NB4 (cell line): ENCODE results near the gene SLC2A4RG.

Experiments used
- DNase-seq: peaks from one replicate; pipeline ENCODE4 v3.0.0; 2010; ENCODE audit warnings: low read depth
- H3K4me3 ChIP-seq: one replicate; pipeline ENCODE4 v1.5.1; 2011; ENCODE audit warnings: mild to moderate bottlenecking, low read depth, low read length, moderate library complexity
- CTCF ChIP-seq: IDR thresholded peaks from one replicate; pipeline ENCODE4 v1.5.1; 2012; ENCODE audit warnings: low read depth, low read length
- MAX ChIP-seq: IDR thresholded peaks from 2 replicates; pipeline ENCODE4 v1.6.1; 2011; ENCODE audit warnings: low read depth, low read length
- MYC ChIP-seq: IDR thresholded peaks from 2 replicates; pipeline ENCODE4 v1.6.1; 2011; ENCODE audit warnings: low read depth, low read length
- POLR2A ChIP-seq: IDR thresholded peaks from 2 replicates; pipeline ENCODE4 v1.6.1; 2011; ENCODE audit warnings: mild to moderate bottlenecking; ENCODE audit not compliant: insufficient read length; ENCODE audit errors: extremely low read depth

The SLC2A4RG gene

GRCh38 chr20:63693083-63693732 lies 46.4 kb upstream of the SLC2A4RG start:
- H3K4me3 ChIP-seq, result no peak overlapping the region
- TF ChIP-seq POLR2A (no peak), MAX (no peak), CTCF (no peak), MYC (no peak)
- no peak for DNase-seq

DNA sequence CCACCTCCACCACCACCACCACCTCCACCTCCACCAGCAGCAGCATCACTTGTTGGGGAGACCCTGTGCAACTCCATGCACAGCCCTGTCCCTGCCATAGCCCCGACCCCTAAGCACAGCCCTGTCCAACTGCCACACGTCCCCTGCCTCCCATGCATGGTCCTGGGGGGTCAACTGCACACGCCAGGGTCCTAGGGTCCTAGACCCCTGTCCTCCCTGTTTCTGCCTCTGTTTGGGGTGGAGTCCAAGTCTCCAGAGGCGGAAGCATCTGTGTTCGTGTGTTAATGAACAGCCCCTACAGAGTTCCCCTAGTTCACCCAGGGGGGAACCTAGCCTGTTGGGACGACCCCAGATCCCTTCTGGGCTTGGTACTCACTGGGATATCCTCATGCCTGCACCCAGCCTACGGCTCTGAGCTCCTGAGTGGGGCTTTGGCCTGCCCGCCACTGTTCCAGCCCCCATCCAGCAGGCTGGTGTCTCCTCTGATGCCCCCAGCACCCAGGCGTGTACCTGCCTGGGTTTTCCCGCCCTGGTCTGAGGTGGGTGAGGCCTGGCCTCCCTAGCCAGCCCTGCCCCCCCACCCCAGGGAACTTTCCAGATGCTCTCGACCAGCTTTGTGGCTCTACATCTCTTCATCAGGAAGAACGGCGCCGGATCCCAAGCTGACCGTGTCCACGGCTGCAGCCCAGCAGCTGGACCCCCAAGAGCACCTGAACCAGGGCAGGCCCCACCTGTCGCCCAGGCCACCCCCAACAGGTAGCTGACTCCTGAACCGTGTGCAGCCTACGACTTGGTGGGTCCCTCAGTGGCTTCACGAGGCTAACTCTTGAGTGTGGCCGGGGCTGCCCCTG lies 45.6 kb upstream of the SLC2A4RG start:
- DNase-seq, result no peak
- H3K4me3 ChIP-seq, result no peak overlapping the region

GRCh38 chr20:63694584-63695423 lies 44.8 kb upstream of the SLC2A4RG start:
- TF ChIP-seq MAX (no peak), POLR2A (no peak), MYC (no peak), CTCF (no peak)
- DNase-seq, result no peak
- no peak overlapping the region for H3K4me3 ChIP-seq

More for the DNA sequence above, 45.6 kb upstream of the SLC2A4RG start:
- no peak for TF ChIP-seq CTCF
- TF ChIP-seq MAX, result no peak
- no peak for TF ChIP-seq MYC
- TF ChIP-seq POLR2A, result no peak

DNA sequence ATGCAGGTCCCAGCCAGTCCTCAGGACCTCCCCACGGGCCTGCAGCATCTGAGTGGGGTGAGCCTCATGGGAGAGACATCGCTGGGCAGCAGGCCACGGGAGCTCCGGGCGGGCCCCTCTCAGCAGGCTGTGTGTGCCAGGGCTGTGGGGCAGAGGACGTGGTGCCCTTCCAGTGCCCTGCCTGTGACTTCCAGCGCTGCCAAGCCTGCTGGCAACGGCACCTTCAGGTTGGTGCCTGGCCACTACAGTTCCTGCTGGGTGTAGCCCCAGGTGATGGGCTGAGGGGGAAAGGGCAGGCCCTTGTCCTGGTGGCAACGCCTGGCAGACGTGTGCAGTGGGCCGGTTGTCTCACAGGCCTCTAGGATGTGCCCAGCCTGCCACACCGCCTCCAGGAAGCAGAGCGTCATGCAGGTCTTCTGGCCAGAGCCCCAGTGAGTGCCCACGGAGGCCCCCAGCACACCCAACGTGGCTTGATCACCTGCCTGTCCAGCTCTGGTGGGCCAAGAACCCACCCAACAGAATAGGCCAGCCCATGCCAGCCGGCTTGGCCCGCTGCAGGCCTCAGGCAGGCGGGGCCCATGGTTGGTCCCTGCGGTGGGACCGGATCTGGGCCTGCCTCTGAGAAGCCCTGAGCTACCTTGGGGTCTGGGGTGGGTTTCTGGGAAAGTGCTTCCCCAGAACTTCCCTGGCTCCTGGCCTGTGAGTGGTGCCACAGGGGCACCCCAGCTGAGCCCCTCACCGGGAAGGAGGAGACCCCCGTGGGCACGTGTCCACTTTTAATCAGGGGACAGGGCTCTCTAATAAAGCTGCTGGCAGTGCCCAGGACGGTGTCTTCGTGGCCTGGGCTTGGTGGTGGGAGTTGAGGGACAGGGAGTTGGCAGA lies 43.9 kb upstream of the SLC2A4RG start:
- H3K4me3 ChIP-seq, result no peak overlapping the region
- DNase-seq, result no peak
- TF ChIP-seq MAX, result no peak
- TF ChIP-seq POLR2A, result no peak
- TF ChIP-seq CTCF, result no peak
- TF ChIP-seq MYC, result no peak

DNA sequence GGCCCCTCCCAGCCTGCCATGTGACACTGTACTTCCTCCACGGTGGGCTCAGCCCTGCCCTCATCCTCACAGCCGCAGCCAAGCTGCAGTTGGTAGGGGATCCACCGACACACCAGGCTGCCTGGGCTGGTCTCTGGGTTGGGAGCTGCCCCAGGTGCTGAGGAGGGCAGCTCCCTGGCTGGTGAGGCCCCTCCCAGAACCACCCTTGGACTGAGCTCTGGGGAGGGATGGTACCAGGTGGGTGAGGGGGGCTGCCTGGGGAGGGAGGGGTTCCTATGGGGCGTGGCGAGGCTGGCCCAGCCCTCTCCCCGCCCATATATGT lies 43.3 kb upstream of the SLC2A4RG start:
- no peak overlapping the region for H3K4me3 ChIP-seq
- TF ChIP-seq MAX (peak; percentile 89), CTCF (no peak), MYC (peak; percentile 72), POLR2A (no peak)
- peak; percentile 74 for DNase-seq
